ENCODE data around the gene WIPF3. TPM values are rescaled to one million over a fixed set of nuclear protein-coding genes. Genes with fewer than 3 reads are reported as not detected.

WIPF3 gene
- total and polyA plus RNA-seq, 2 donors from 2014 or later = 3.8 to 4.5 TPM

DNA sequence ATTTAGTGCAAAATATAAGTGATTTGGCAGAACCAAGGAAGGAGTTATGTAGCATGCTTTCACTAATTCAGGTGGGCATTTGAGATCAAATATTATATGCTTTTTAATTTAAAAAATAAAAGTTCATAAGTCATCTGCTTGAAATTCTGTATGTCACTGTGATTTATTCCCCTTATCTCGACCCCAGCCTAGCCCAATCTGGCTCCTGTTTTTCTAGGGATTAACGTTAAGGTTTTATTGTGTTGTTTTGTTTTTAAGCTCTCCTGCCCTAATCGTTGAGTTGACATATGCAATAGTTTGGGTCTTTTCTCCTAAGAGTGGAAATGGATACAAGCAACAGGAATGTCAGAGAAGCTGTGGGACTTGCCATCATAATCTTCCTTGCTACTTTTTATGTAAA is 42.6 kb downstream of the WIPF3 start:
- FAIRE-seq (no peak), DNase-seq (no peak)
- H3K9me3 ChIP-seq (ENCODE audit: control insufficient read depth in 2 of 3, insufficient read depth in 1 of 3, low read length in 3 of 3) = no peaks in the 10 kb centered on the region
- H3K36me3 ChIP-seq (ENCODE audit: control insufficient read depth in 2 of 3, insufficient read depth in 3 of 3, low read length in 3 of 3) = no peaks in the 10 kb centered on the region
- no peaks in the 10 kb centered on the region for H3K27me3 ChIP-seq (ENCODE audit: control insufficient read depth, insufficient read depth, low read length)
- no peak overlapping the region for H3K4me3 ChIP-seq (ENCODE audit: low read length in 3 of 3)
- no peak for TF ChIP-seq CTCF (IDR thresholded peaks at IDR 0.05; ENCODE audit: borderline replicate concordance, extremely low read depth, insufficient read depth)
- no peak overlapping the region for H3K27ac ChIP-seq (ENCODE audit: low read depth in 2 of 2, low read length in 2 of 2)
- H3K4me1 ChIP-seq (ENCODE audit: control insufficient read depth in 2 of 3, insufficient read depth in 2 of 3, low read depth in 1 of 3, low read length in 3 of 3) = no peaks in the 10 kb centered on the region
- intact Hi-C loops (cut with DNase I) = no loop called here
- no peak overlapping the region for H3K9ac ChIP-seq (ENCODE audit: low read length in 3 of 3)

DNA sequence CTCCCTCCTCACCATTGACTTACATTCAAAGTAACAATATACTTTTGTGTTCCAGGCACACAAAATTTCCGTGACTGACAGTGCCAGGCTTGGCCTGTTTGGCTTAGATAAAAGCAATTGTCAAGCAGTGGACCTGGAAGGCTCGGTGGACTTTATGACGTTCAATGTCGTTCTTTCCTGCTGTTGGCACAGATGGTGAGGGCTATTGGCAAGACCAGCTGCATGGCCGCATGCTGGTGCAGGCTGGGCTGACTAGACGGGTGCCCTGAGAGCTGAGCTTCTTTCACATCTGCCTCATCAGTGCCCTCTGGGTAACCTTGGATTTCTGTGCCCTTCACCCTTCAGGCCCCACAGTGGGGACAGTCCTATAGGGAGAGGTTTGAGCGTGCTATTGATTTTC is 45.2 kb downstream of the WIPF3 start:
- no peak for FAIRE-seq
- Histone ChIP-seq H3K36me3 (ENCODE audit: control insufficient read depth in 2 of 3, insufficient read depth in 3 of 3, low read length in 3 of 3) (no peaks in the 10 kb centered on the region), H3K4me3 (ENCODE audit: low read length in 3 of 3) (no peak overlapping the region), H3K27me3 (ENCODE audit: control insufficient read depth, insufficient read depth, low read length) (no peaks in the 10 kb centered on the region), H3K27ac (ENCODE audit: low read depth in 2 of 2, low read length in 2 of 2) (no peak overlapping the region), H3K9ac (ENCODE audit: low read length in 3 of 3) (no peak overlapping the region), H3K4me1 (ENCODE audit: control insufficient read depth in 2 of 3, insufficient read depth in 2 of 3, low read depth in 1 of 3, low read length in 3 of 3) (no peaks in the 10 kb centered on the region), H3K9me3 (ENCODE audit: control insufficient read depth in 2 of 3, insufficient read depth in 1 of 3, low read length in 3 of 3) (no peaks in the 10 kb centered on the region)
- no peak for TF ChIP-seq CTCF (IDR thresholded peaks at IDR 0.05; ENCODE audit: borderline replicate concordance, extremely low read depth, insufficient read depth)
- intact Hi-C loops (cut with DNase I) = no loop called here
- no peak for DNase-seq

GRCh38 chr7:29852457-29852856 is 46.1 kb downstream of the WIPF3 start:
- no peaks in the 10 kb centered on the region for H3K4me1 ChIP-seq (ENCODE audit: control insufficient read depth in 2 of 3, insufficient read depth in 2 of 3, low read depth in 1 of 3, low read length in 3 of 3)
- H3K9me3 ChIP-seq (ENCODE audit: control insufficient read depth in 2 of 3, insufficient read depth in 1 of 3, low read length in 3 of 3) = no peaks in the 10 kb centered on the region
- H3K4me3 ChIP-seq (ENCODE audit: low read length in 3 of 3) = no peak overlapping the region
- no peak overlapping the region for H3K9ac ChIP-seq (ENCODE audit: low read length in 3 of 3)
- no peaks in the 10 kb centered on the region for H3K27me3 ChIP-seq (ENCODE audit: control insufficient read depth, insufficient read depth, low read length)
- intact Hi-C loops (cut with DNase I) = no loop called here
- H3K36me3 ChIP-seq (ENCODE audit: control insufficient read depth in 2 of 3, insufficient read depth in 3 of 3, low read length in 3 of 3) = no peaks in the 10 kb centered on the region
- no peak for TF ChIP-seq CTCF (IDR thresholded peaks at IDR 0.05; ENCODE audit: borderline replicate concordance, extremely low read depth, insufficient read depth)
- H3K27ac ChIP-seq (ENCODE audit: low read depth in 2 of 2, low read length in 2 of 2) = no peak overlapping the region
- DNase-seq (no peak), FAIRE-seq (no peak)

DNA sequence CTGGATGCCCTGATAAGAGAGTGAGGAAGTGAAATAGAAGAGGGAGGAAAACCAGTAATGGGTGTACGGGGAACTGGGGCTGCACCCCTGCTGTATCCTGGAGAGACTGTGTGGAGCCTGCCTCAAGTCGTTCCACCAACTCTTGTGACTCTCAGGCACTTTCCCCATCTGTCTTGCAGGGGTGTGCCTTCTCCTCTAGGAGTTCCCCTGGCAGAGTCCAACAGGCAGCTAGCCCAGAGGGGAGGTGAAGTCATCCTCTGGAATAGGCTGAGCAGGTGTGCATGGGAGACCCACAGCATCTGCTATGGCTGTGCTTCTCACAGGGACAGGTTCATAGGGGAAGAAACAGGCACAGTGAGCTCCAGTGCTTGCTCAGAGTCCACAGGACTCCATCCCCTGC is 46.8 kb downstream of the WIPF3 start:
- H3K27ac ChIP-seq (ENCODE audit: low read depth in 2 of 2, low read length in 2 of 2) = no peak overlapping the region
- no peak for DNase-seq
- H3K9ac ChIP-seq (ENCODE audit: low read length in 3 of 3) = no peak overlapping the region
- H3K4me1 ChIP-seq (ENCODE audit: control insufficient read depth in 2 of 3, insufficient read depth in 2 of 3, low read depth in 1 of 3, low read length in 3 of 3) = no peaks in the 10 kb centered on the region
- H3K4me3 ChIP-seq (ENCODE audit: low read length in 3 of 3) = no peak overlapping the region
- no peaks in the 10 kb centered on the region for H3K27me3 ChIP-seq (ENCODE audit: control insufficient read depth, insufficient read depth, low read length)
- TF ChIP-seq CTCF (IDR thresholded peaks at IDR 0.05; ENCODE audit: borderline replicate concordance, extremely low read depth, insufficient read depth) = no peak
- intact Hi-C loops (cut with DNase I) = no loop called here
- no peaks in the 10 kb centered on the region for H3K36me3 ChIP-seq (ENCODE audit: control insufficient read depth in 2 of 3, insufficient read depth in 3 of 3, low read length in 3 of 3)
- H3K9me3 ChIP-seq (ENCODE audit: control insufficient read depth in 2 of 3, insufficient read depth in 1 of 3, low read length in 3 of 3) = no peaks in the 10 kb centered on the region
- FAIRE-seq = no peak
